CD4-positive, alpha-beta T cell treated with Interleukin-2 at 100 ng/mL for 4 hours (primary cell): ENCODE results near the gene EEF1G.
"Not testable (repeated sequence)": the region's sequence is repeated elsewhere in the genome, so short reads cannot be mapped to it uniquely, and the experiment has no call there.

Source experiments
- DNase-seq: peaks from one replicate; pipeline ENCODE4 v3.0.0-alpha.2; 2020; ENCODE audit warnings: low spot score

Gene EEF1G

DNA sequence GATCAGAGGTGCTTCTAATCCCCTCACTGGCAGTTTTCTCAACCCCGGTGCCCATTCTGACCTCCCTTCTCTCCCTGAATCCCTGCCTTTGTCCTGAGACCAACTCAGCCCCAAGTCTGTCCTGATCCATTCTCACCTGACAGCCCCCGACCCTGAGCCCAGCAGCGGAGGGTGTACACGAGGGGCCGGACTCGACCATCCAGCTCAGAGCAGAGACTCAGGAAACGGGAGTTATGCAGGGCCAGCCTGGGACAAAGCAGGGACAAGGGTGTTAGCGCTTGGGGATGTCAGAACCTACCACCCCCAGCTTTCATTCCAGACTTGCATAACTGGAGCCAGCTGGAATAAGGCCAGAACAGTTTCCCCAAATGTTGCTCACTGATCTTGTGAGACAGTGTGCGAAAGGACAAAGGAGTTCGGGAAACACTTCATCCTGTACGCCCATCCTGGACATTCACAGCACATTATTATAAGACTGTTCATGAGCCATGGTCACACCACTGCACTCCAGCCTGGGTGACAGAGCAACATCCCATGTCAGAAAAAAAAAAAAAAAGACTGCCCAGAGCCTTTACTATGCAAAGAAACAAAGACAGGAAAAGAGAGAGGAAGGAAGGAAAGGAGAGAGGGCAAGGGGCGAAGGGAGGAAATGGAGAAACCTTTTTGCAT is 3.5 kb upstream of the EEF1G start:
- DNase-seq: no peak

GRCh38 chr11:62575837-62576236 is 2.1 kb upstream of the EEF1G start:
- no peak for DNase-seq

- DNase-seq: no peak
These were observed 1.5 kb upstream of the EEF1G start for GRCh38 chr11:62575156-62575555.

DNA sequence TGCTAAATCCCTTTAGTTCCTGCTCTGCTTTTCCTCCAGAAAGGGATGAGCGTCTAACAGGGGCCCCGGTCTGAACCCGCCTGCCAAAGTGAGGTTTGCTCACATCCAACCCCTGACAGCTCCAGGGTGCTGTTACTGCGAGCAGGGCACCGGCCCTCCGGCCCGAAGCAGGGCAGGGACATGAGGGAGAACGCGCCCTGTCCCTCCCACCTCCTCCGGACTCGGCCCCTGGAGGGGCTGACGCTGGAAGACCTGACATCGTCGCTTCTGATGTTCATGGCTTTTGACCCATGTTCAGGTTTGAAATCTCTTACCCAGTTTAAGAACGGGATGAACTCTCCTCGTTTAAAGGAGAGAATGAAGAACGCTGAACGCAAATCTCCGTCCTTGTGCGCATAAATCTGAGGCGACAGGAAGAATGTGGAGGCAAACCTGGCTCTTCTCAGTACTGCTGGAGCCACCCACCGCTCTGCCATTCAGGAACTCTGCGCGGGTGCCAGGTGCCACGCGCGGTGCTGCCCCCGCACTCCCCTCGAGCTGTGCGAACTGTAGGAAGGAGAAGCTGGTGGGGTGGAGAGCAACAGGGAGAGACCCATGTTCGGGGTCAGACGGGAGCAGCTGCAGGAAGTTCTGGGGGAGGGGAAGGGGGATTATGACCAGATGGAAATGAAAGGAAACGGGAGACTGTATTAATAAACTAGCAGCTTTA is 826 bp upstream of the EEF1G start:
- DNase-seq: no peak

GRCh38 chr11:62573006-62573591 is 592 bp downstream of the EEF1G start:
- no peak for DNase-seq

- no peak for DNase-seq
These were observed 1.3 kb downstream of the EEF1G start for GRCh38 chr11:62572431-62572830.

GRCh38 chr11:62571493-62571892 is 2.2 kb downstream of the EEF1G start:
- DNase-seq: not testable (repeated sequence)

DNA sequence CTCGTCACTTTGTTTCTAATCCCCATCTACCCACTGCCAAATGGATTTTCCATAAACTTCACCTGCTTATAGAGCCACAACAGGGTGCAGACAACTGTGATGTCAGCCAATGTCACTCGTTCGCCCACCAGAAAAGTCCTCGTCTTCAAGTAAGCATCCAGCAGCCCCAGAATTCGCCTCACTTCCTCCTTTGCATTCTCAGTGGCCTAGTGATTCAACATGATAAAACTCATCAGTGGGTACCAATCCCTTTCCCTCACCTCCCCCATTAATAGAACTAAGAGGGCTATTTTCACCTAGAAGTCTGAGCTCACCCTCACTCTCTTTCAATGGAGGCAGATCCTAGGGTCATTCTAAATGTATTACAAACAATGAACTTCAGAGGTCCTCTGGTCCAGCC is 2.8 kb downstream of the EEF1G start:
- not testable (repeated sequence) for DNase-seq

GRCh38 chr11:62569611-62570010 is 4.1 kb downstream of the EEF1G start:
- DNase-seq: no peak

DNA sequence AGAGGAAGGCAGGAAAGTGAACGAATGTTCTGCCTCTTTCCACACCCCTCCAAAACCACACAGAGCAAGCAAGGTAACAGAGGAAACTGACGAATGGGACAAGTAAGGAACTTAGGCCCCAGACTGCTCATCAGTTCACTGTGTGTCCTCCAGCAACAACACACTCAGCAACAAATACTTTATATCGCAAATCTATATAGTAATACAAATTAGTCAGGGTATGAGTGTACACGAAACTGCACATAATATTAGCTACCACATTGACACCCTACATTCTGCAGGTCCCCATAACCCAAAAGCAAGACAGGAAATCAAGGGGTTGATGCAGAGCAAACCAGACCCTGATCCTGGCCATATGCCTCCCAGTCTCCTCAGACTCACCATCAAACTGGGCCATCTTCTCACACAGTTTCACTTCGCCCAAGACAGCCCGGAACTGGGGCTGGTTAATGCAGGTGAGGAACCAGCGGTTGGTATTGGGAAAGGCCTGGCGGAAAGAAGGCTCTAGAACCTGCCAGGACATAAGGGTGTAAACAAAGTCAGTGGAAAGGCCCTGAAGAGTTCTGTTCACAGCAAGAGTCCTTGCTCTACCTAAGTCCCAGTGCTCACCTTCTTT is 6.6 kb downstream of the EEF1G start:
- no peak for DNase-seq

DNA sequence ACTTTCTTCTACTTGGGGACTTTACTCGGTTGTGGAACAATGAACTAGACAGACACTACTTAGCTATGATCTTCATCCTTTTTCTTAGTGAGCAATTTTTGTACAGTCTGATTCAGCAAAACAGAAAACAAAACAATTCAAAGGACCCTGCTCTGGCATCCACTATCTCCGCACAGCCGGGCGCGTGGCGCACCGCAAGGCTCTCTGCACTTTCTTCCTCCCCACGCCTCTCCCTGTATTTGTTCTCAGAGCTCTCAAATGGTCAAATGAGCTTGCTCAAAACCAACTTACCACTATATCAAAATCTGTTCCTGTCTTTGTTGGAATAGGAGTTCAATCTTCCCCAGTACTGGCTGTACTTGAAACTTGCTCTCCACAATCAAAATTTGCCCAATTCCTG is 7.4 kb downstream of the EEF1G start:
- DNase-seq: no peak

DNA sequence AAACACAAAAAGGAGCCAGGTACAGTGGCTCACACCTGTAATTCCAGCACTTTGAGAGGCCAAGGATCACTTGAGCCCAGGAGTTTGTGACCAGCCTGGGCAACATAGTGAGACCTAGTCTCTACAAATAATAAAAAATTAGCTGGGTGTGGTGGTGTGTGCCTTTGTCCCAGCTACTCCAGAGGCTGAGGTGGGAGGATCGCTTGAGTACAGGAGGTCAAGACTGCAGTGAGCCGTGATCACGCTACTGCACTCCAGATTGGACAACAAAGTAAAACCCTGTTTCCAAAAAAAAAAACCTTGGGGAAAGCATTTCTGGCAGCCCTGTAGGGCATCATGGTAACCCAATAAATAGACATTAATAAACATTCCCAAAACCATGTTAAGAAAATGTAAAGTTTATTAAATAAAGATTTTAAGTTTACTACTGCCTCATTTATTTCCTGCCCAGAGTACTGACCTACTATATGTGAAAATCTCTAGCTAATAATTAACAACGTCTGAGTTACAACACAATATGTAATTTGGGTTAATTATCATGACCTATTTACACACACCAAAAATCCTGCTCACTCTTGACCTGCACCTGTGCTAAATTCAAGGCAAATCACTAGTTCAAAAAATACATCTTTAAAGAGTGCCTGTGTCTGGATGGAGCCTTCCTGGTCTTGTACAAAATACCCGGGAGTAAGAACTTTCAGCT is 8.4 kb downstream of the EEF1G start:
- DNase-seq: no peak

DNA sequence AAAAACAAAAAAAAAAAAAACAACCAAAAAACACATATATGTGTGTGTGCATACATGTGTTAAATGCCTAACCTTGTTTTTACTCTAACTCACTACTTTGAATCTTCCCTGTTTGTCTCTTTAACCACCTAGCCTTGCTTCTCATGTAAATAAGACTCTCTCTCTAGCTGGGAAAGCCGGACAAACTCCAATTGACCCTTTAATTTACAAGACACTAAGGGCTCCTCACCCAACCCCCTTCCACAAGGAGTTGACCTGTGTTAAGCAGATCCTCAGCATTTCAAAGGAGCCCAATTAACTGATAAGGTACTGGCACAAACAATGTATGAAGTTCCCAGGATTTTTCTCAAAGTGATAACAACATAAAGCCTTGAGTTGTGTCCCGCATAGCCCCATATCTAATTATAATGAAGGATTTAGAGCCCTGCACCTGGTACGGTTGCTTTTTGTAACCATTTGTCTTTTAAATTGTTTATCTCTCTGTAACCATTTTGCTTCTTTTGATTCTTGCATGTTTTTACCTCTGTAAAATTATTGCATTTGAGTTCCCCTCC is 11.9 kb downstream of the EEF1G start:
- not testable (repeated sequence) for DNase-seq

DNA sequence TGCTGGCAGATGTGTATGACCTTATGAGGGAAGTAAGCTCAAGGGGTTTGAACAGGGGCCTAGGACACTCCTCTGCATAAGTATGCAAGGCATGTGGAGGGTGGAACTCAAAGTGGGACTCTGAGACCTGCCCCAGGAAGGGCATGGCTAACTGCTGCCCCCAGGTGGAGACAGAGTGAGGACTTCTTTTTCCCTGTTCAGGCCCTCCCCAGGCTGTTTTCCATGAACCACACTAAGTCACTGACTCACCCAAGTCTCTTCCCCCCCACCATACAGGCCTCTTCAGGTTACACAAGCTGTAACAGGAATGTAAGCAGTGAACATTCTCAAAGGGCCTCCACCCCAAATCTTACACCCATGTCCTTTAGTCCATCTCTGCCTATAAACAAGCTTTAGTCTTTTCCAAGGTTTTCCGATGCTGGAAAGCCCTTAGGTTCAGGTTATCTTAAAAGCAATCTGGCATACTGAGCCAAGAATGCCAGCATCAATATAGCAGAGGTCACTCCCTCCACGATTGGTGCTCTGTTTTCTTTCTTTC is 13.1 kb downstream of the EEF1G start:
- peak; percentile 91 for DNase-seq

DNA sequence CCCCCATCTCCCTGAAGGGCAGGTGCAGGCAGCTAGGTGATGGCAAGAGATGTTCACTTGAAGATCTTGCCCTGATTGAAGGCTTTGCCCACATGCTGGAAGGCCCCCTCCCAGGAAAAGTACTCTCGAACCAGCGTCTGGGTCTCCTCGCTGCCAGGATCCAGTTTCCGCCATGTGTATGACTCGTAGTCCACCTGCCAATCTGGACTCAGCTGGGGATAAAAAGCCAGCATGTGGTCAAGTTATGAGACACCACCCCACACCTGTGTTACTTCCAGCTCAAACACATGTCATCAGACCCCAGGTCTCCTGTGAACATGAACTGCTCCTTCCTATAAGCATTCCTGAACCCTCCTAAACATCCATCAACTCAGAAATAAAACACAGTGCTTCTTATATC is 14.1 kb downstream of the EEF1G start:
- DNase-seq: not testable (repeated sequence)

DNA sequence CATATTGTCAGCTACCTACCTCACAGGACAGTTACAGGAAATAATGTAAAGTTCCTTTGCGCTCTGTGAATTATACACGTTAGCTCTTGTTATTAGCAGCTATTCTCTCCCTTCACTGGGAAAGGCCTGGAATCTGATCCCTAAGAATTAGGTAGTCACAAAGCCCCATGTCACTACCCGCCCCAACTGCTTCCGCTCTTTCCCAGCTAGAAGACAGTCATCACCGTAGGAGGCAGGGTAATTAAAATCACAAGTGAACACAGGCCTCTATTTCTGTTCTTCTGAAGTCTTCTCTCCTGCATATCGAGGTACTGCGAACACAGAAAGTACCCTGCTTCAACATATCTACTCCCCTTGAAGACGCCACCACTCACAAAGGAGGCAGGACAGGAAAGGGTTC is 14.5 kb downstream of the EEF1G start:
- no peak for DNase-seq

GRCh38 chr11:62558669-62559068 is 15.0 kb downstream of the EEF1G start:
- DNase-seq: no peak

- DNase-seq: peak; percentile 67
These were observed 16.6 kb downstream of the EEF1G start for GRCh38 chr11:62556875-62557631.

GRCh38 chr11:62556108-62556874 is 17.4 kb downstream of the EEF1G start:
- DNase-seq: peak; percentile 90

DNA sequence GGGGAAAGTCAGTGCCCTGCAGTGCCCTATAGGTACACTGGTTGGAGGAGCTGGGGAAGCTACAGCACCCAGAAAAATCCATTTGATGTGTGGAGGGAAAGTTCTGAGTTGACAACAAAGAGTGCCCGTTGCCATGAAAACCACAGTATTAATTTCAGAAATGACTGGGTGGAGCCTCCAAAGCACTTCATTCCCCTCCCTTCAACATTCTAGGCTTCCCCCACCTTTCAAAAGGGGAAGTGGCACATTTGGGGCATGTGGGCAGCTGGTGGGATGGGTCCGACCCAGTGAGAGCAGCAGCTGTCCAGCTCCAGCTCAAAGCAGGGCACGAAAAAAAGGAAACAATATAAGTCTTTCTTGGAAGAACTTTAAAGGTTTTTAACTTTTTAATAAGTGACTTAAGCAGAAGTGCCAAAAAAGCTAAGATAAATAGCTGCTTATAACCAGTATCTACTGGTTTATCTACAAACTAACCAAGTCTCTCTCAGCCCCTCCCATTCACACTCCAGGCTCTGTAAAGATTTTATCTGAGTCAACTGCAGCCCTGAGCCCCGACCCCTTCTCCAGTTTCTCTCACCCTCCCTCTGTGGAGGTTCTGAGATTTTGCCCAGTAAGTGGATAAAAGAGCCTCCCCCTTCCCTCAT is 18.1 kb downstream of the EEF1G start:
- peak; percentile 92 for DNase-seq
